Caco-2 (cell line): Measurements from ENCODE around the gene OTOGL. TPM values are rescaled to one million over a fixed set of nuclear protein-coding genes. Genes with fewer than 3 reads are reported as not detected.

ENCODE experiments used
- BruUV-seq: library from RNA; stranded (reverse); fragments of 400-500 nt; replicated peaks from 2 replicates; lab custom pipeline; 2021; lab: Mats Ljungman, UMichigan
- CTCF ChIA-PET: fragments of 300-600 bp; sonication (Branson Sonifier 250); formaldehyde crosslinking; loops from one replicate; lab custom pipeline; 2022; ENCODE audit warnings: antibody characterized with exemption; lab: Charles Lee
- POLR2A ChIA-PET: fragments of 300-600 bp; sonication (Branson Sonifier 250); formaldehyde crosslinking; loops from one replicate; lab custom pipeline; 2022; ENCODE audit warnings: antibody characterized with exemption; lab: Charles Lee
- DNase-seq, 2 experiments: peaks; one replicate each; pipeline versions ENCODE4 v3.0.0 to v3.0.0-alpha.2; 2020 to 2022
- H3K27me3 ChIP-seq: replicated peaks from 2 replicates; pipeline ENCODE4 v1.6.0; 2011; ENCODE audit warnings: low read length; ENCODE audit not compliant: control insufficient read depth, insufficient read depth
- H3K36me3 ChIP-seq: 2 replicates; pipeline ENCODE4 v1.5.1; 2011; ENCODE audit warnings: low read length; ENCODE audit not compliant: control insufficient read depth, insufficient read depth
- H3K4me1 ChIP-seq: fragments of 250-450 bp; sonication (Bioruptor Pico); 2 replicates; pipeline ENCODE4 v1.5.1; 2020; ENCODE audit warnings: mild to moderate bottlenecking
- H3K4me3 ChIP-seq: 2 replicates; pipeline ENCODE4 v1.5.1; 2011; ENCODE audit warnings: low read depth, mild to moderate bottlenecking, control low read depth, low read length
- H3K9me3 ChIP-seq: fragments of 250-450 bp; sonication (Bioruptor Pico); 2 replicates; pipeline ENCODE4 v1.5.1; 2020; ENCODE audit warnings: mild to moderate bottlenecking, moderate library complexity
- H3K27ac Mint-ChIP-seq: one replicate; pipeline ENCODE4 v1.8.0; 2022; ENCODE audit warnings: mixed read lengths; ENCODE audit not compliant: unreplicated experiment
- H3K27me3 Mint-ChIP-seq: one replicate; pipeline ENCODE4 v1.8.0; 2022; ENCODE audit warnings: mixed read lengths; ENCODE audit not compliant: insufficient read depth, unreplicated experiment
- H3K36me3 Mint-ChIP-seq: one replicate; pipeline ENCODE4 v1.8.0; 2022; ENCODE audit warnings: mild to moderate bottlenecking, mixed read lengths; ENCODE audit not compliant: insufficient read depth, unreplicated experiment
- H3K4me1 Mint-ChIP-seq: one replicate; pipeline ENCODE4 v1.8.0; 2022; ENCODE audit warnings: low read depth, mixed read lengths; ENCODE audit not compliant: unreplicated experiment
- H3K4me3 Mint-ChIP-seq: one replicate; pipeline ENCODE4 v1.8.0; 2022; ENCODE audit warnings: mild to moderate bottlenecking, moderate library complexity, mixed read lengths; ENCODE audit not compliant: unreplicated experiment
- H3K9me3 Mint-ChIP-seq: one replicate; pipeline ENCODE4 v1.8.0; 2022; ENCODE audit warnings: mixed read lengths; ENCODE audit not compliant: unreplicated experiment
- CTCF ChIP-seq, 2 experiments: fragments of 200-600 bp in 1 of 2; IDR thresholded peaks; 1 replicate in 1 of 2; 2 replicates in 1 of 2; pipeline versions ENCODE4 v1.5.1 to v1.8.0; 2011 to 2022; ENCODE audit warnings: antibody characterized with exemption in 1 of 2, control low read depth in 1 of 2, inconsistent platforms in 1 of 2, low read depth in 1 of 2, low read length in 1 of 2, mild to moderate bottlenecking in 1 of 2, moderate library complexity in 1 of 2; ENCODE audit not compliant: insufficient read depth in 1 of 2, severe bottlenecking in 1 of 2, unreplicated experiment in 1 of 2
- intact Hi-C: fragments of 100-400 bp; cut with micrococcal nuclease; formaldehyde crosslinking; loops from one replicate; pipeline ENCODE4 v1.10.0; 2022; ENCODE audit not compliant: unreplicated experiment
- total RNA-seq: library from RNA; stranded (reverse); gene quantifications from 2 replicates; pipeline ENCODE4 v1.2.3, GENCODE V29; 2022

OTOGL gene
- total RNA-seq, 1 experiment from 2014 or later: 0.39 TPM

- TF ChIP-seq CTCF (IDR thresholded peaks at IDR 0.05; ENCODE audit: insufficient read depth in 1 of 2, low read depth in 1 of 2, low read length in 1 of 2, severe bottlenecking in 1 of 2, unreplicated experiment in 1 of 2): no peak
- DNase-seq: no peak
- no peaks in the 10 kb centered on the region for H3K27me3 Mint-ChIP-seq
Observed at GRCh38 chr12:80129895-80130530, 30.7 kb downstream of the OTOGL start.

GRCh38 chr12:80135624-80136023 lies 36.3 kb downstream of the OTOGL start:
- no peak for DNase-seq
- Histone ChIP-seq H3K9me3 (no peaks in the 10 kb centered on the region), H3K36me3 (no peaks in the 10 kb centered on the region), H3K4me1 (no peaks in the 10 kb centered on the region), H3K4me3 (no peak overlapping the region), H3K27me3 (no peaks in the 10 kb centered on the region)
- ChIA-PET POLR2A (no interaction called here), CTCF (no interaction called here)
- Mint-ChIP-seq H3K27ac (no peak overlapping the region), H3K4me3 (no peak overlapping the region), H3K9me3 (no peaks in the 10 kb centered on the region), H3K27me3 (no peaks in the 10 kb centered on the region), H3K4me1 (no peaks in the 10 kb centered on the region), H3K36me3 (no peaks in the 10 kb centered on the region)
- intact Hi-C loops: no loop called here
- no peak for TF ChIP-seq CTCF (IDR thresholded peaks at IDR 0.05; ENCODE audit: insufficient read depth in 1 of 2, low read depth in 1 of 2, low read length in 1 of 2, severe bottlenecking in 1 of 2, unreplicated experiment in 1 of 2)
- BruUV-seq: no TSS peak

More at GRCh38 chr12:80129895-80130530, 30.7 kb downstream of the OTOGL start:
- no peaks in the 10 kb centered on the region for H3K36me3 ChIP-seq
- ChIA-PET POLR2A (no interaction called here), CTCF (no interaction called here)
- H3K4me3 ChIP-seq: no peak overlapping the region
- no peaks in the 10 kb centered on the region for H3K4me1 Mint-ChIP-seq
- intact Hi-C loops: no loop called here
- BruUV-seq: no TSS peak
- H3K27me3 ChIP-seq: no peaks in the 10 kb centered on the region
- H3K27ac Mint-ChIP-seq: no peak overlapping the region
- peaks cover 13% of the 10 kb centered on the region for H3K9me3 Mint-ChIP-seq
- H3K9me3 ChIP-seq: no peaks in the 10 kb centered on the region; the same call in 1 of the 2 replicates
- H3K4me3 Mint-ChIP-seq: no peak overlapping the region
- H3K36me3 Mint-ChIP-seq: no peaks in the 10 kb centered on the region
- H3K4me1 ChIP-seq: no peaks in the 10 kb centered on the region

- TF ChIP-seq CTCF (IDR thresholded peaks at IDR 0.05; ENCODE audit: insufficient read depth in 1 of 2, low read depth in 1 of 2, low read length in 1 of 2, severe bottlenecking in 1 of 2, unreplicated experiment in 1 of 2): no peak
- POLR2A ChIA-PET: no interaction called here
Observed at GRCh38 chr12:80140005-80140404, 40.7 kb downstream of the OTOGL start.

More at GRCh38 chr12:80140005-80140404, 40.7 kb downstream of the OTOGL start:
- no peak overlapping the region for H3K4me3 ChIP-seq
- Mint-ChIP-seq H3K36me3 (no peaks in the 10 kb centered on the region), H3K4me1 (no peaks in the 10 kb centered on the region), H3K4me3 (no peak overlapping the region), H3K27me3 (peaks cover 3% of the 10 kb centered on the region), H3K27ac (no peak overlapping the region), H3K9me3 (no peaks in the 10 kb centered on the region)
- CTCF ChIA-PET: no interaction called here
- intact Hi-C loops: no loop called here
- H3K9me3 ChIP-seq: no peaks in the 10 kb centered on the region
- no TSS peak for BruUV-seq
- H3K36me3 ChIP-seq: no peaks in the 10 kb centered on the region
- H3K27me3 ChIP-seq: no peaks in the 10 kb centered on the region
- H3K4me1 ChIP-seq: no peaks in the 10 kb centered on the region
- DNase-seq: no peak
